Keratinocyte (primary cell): ENCODE data around the gene RBBP8. TPM values are rescaled to one million over a fixed set of nuclear protein-coding genes. Genes with fewer than 3 reads are reported as not detected.

ENCODE experiments used
- DNase-seq: peaks from one replicate; pipeline ENCODE4 v3.0.0-alpha.2; 2011; ENCODE audit warnings: low read depth, missing footprints, low spot score
- FAIRE-seq: peaks from 2 replicates; lab custom pipeline; 2011; peaks lifted over from hg19 to GRCh38; lab: Jason Lieb, UNC
- H2AFZ ChIP-seq: 2 replicates; pipeline ENCODE4 v1.6.0; 2012; ENCODE audit warnings: low read length, control low read depth, inconsistent platforms; ENCODE audit not compliant: control insufficient read depth
- H3K27ac ChIP-seq: 2 replicates; pipeline ENCODE4 v1.5.1; 2011; ENCODE audit warnings: low read length; ENCODE audit not compliant: control insufficient read depth, insufficient read depth
- H3K27me3 ChIP-seq: 3 replicates; pipeline ENCODE4 v1.6.0; 2011; ENCODE audit warnings: low read length; ENCODE audit not compliant: control insufficient read depth, insufficient read depth; ENCODE audit errors: extremely low read depth
- H3K36me3 ChIP-seq, 2 experiments: 2 replicates in 1 of 2; 3 replicates in 1 of 2; pipeline ENCODE4 v1.5.1; 2011; ENCODE audit warnings: low read length in 2 of 2, mild to moderate bottlenecking in 1 of 2; ENCODE audit not compliant: control insufficient read depth in 2 of 2, insufficient read depth in 2 of 2; ENCODE audit errors: extremely low read depth in 1 of 2
- H3K4me1 ChIP-seq: 3 replicates; pipeline ENCODE4 v1.5.1; 2011; ENCODE audit warnings: low read length; ENCODE audit not compliant: control insufficient read depth, insufficient read depth; ENCODE audit errors: extremely low read depth
- H3K4me2 ChIP-seq: 3 replicates; pipeline ENCODE4 v1.6.0; 2011; ENCODE audit warnings: low read depth, low read length; ENCODE audit not compliant: control insufficient read depth, insufficient read depth; ENCODE audit errors: extremely low read depth
- H3K4me3 ChIP-seq, 3 experiments: fragments of 200-600 bp in 1 of 3; sonication (generic) in 1 of 3; 2 replicates in 2 of 3; 3 replicates in 1 of 3; pipeline ENCODE4 v1.5.1; 2011 to 2016; ENCODE audit warnings: low read length in 3 of 3, mild to moderate bottlenecking in 3 of 3, control low read depth in 2 of 3, inconsistent platforms in 1 of 3, low read depth in 1 of 3, mixed read lengths in 1 of 3, mixed run types in 1 of 3, moderate library complexity in 1 of 3; ENCODE audit not compliant: control insufficient read depth in 2 of 3, insufficient read depth in 2 of 3; ENCODE audit errors: extremely low read depth in 1 of 3
- H3K79me2 ChIP-seq: 2 replicates; pipeline ENCODE4 v1.6.0; 2012; ENCODE audit warnings: low read length; ENCODE audit not compliant: control insufficient read depth, insufficient read depth
- H3K9ac ChIP-seq: 3 replicates; pipeline ENCODE4 v1.6.0; 2011; ENCODE audit warnings: low read length; ENCODE audit not compliant: control insufficient read depth, insufficient read depth; ENCODE audit errors: extremely low read depth
- H3K9me1 ChIP-seq: 3 replicates; pipeline ENCODE4 v1.6.0; 2011; ENCODE audit warnings: low read length; ENCODE audit not compliant: control insufficient read depth, insufficient read depth; ENCODE audit errors: extremely low read depth
- H3K9me3 ChIP-seq: 2 replicates; pipeline ENCODE4 v1.5.1; 2012; ENCODE audit warnings: low read depth, low read length; ENCODE audit not compliant: control insufficient read depth
- H4K20me1 ChIP-seq: 3 replicates; pipeline ENCODE4 v1.6.0; 2011; ENCODE audit warnings: low read length; ENCODE audit not compliant: control insufficient read depth, insufficient read depth; ENCODE audit errors: extremely low read depth
- EZH2 ChIP-seq: IDR thresholded peaks from one replicate; pipeline ENCODE4 v1.6.1; 2012; ENCODE audit warnings: inconsistent platforms, mild to moderate bottlenecking, low read length, moderate library complexity
- dilution Hi-C: fragments of 300-500 bp; cut with MboI; formaldehyde crosslinking; loops from one replicate; pipeline ENCODE4 v1.7.0; 2020; ENCODE audit warnings: low sequenced_read_pairs; ENCODE audit not compliant: extremely low pct_ligation_motif_present
- polyA plus RNA-seq, 5 experiments: library from polyadenylated mRNA; depleted of rRNA in 3 of 5; stranded (reverse) in 3 of 5; stranded (forward) in 1 of 5; unstranded in 1 of 5; fragments of >200 nt; gene quantifications; 1 replicate in 1 of 5; 2 replicates in 3 of 5; 3 replicates in 1 of 5; pipeline versions ENCODE4 v1.2.1 to v1.2.3, GENCODE V29; 2011 to 2012; ENCODE audit warnings: missing spikeins in 2 of 5, low read depth in 1 of 5, low replicate concordance in 1 of 5
- TF ChIP-seq, protein P1 (sequence below), 3 experiments: IDR thresholded peaks in 1 of 3; conservative IDR thresholded peaks in 1 of 3; optimal IDR thresholded peaks in 1 of 3; 2 replicates in 2 of 3; 3 replicates in 1 of 3; pipeline versions ENCODE3 to v1.5.1; 2011; ENCODE audit warnings: low read length in 3 of 3, mild to moderate bottlenecking in 3 of 3, moderate library complexity in 2 of 3, control low read depth in 1 of 3, inconsistent platforms in 1 of 3; ENCODE audit not compliant: insufficient read depth in 2 of 3; ENCODE audit errors: extremely low read depth in 1 of 3

RBBP8 gene
- polyA plus RNA-seq, 1 donor (not counting 4 experiments of a cell fraction or from before 2014, with no cell fraction given) = 169 TPM

DNA sequence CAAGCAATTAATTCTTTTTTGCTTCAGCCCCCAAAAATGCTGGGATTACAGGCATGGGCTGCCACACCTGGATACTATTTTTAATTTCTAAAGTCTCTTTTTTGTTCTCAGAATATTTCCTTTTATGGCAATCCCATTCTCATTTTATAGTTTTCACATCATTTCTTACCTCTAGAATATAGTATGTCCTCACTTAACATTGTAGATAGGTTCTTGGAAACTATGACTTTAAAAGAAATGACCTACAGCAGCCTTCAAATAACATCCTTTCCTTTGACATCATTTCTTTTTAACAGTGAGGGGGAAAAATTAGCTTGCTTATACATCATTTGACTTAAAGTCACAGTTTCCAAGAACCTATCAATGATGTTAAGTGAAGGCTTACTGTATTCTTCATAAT, 31.6 kb downstream of the RBBP8 start:
- Histone ChIP-seq H3K4me2 (no peak overlapping the region), H3K4me3 (no peak overlapping the region), H3K79me2 (peaks cover 16% of the 10 kb centered on the region), H2AFZ (no peak overlapping the region), H3K4me1 (no peaks in the 10 kb centered on the region), H3K9me3 (no peaks in the 10 kb centered on the region), H4K20me1 (no peaks in the 10 kb centered on the region), H3K9me1 (no peaks in the 10 kb centered on the region), H3K27me3 (no peaks in the 10 kb centered on the region), H3K27ac (no peak overlapping the region), H3K36me3 (peaks cover 4 to 10% of the 10 kb centered on the region in 2 experiments), H3K9ac (no peak overlapping the region)
- DNase-seq (no peak), FAIRE-seq (no peak)
- TF ChIP-seq, protein P1, sequence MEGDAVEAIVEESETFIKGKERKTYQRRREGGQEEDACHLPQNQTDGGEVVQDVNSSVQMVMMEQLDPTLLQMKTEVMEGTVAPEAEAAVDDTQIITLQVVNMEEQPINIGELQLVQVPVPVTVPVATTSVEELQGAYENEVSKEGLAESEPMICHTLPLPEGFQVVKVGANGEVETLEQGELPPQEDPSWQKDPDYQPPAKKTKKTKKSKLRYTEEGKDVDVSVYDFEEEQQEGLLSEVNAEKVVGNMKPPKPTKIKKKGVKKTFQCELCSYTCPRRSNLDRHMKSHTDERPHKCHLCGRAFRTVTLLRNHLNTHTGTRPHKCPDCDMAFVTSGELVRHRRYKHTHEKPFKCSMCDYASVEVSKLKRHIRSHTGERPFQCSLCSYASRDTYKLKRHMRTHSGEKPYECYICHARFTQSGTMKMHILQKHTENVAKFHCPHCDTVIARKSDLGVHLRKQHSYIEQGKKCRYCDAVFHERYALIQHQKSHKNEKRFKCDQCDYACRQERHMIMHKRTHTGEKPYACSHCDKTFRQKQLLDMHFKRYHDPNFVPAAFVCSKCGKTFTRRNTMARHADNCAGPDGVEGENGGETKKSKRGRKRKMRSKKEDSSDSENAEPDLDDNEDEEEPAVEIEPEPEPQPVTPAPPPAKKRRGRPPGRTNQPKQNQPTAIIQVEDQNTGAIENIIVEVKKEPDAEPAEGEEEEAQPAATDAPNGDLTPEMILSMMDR (optimal IDR thresholded peaks at IDR 0.05 in 1 of 3, IDR thresholded peaks at IDR 0.05 in 1 of 3, conservative IDR thresholded peaks at IDR 0.05 in 1 of 3; ENCODE audit: extremely low read depth in 1 of 3, insufficient read depth in 2 of 3, low read length in 3 of 3) = no peak
- TF ChIP-seq EZH2 = no peak
- dilution Hi-C loops = no loop called here

DNA sequence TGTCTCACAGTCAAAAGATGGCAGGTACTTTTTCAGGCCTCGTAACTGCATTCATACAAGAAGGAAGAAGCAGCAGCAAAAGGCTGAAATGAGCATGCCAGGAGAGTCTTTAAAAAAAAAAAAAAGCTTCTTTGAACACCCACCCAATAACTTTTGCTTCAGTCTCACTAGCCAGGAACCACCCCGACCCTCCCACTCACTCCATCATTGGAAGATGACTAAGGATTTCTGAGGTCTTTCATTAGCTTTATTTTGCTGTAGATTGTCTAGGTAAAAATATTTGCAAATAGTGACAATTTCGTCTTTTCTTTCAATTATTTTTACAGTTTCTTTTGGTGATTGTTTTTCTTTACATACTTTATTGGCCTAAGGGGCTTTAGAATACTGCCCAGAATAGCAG, 37.9 kb downstream of the RBBP8 start:
- H3K79me2 ChIP-seq = peaks cover 4% of the 10 kb centered on the region
- FAIRE-seq (no peak), DNase-seq (no peak)
- H3K27me3 ChIP-seq = no peaks in the 10 kb centered on the region
- TF ChIP-seq, protein P1 (optimal IDR thresholded peaks at IDR 0.05 in 1 of 3, IDR thresholded peaks at IDR 0.05 in 1 of 3, conservative IDR thresholded peaks at IDR 0.05 in 1 of 3; ENCODE audit: extremely low read depth in 1 of 3, insufficient read depth in 2 of 3, low read length in 3 of 3) = no peak
- no peak for TF ChIP-seq EZH2
- no peaks in the 10 kb centered on the region for H4K20me1 ChIP-seq
- no peaks in the 10 kb centered on the region for H3K9me3 ChIP-seq
- dilution Hi-C loops = no loop called here
- H3K9me1 ChIP-seq = no peaks in the 10 kb centered on the region
- peaks cover 8 to 13% of the 10 kb centered on the region in 2 experiments for H3K36me3 ChIP-seq
- no peak overlapping the region for H3K9ac ChIP-seq
- H3K4me1 ChIP-seq = no peaks in the 10 kb centered on the region
- no peak overlapping the region for H2AFZ ChIP-seq
- H3K4me3 ChIP-seq = no peak overlapping the region
- H3K4me2 ChIP-seq = no peak overlapping the region
- no peak overlapping the region for H3K27ac ChIP-seq
